Aorta (tissue), 5 donors: ENCODE data around the gene ADAMTSL3. TPM values are rescaled to one million over a fixed set of nuclear protein-coding genes. Genes with fewer than 3 reads are reported as not detected.
A peak's percentile ranks its signal among the peaks of the same experiment; 100 is the strongest.
"Not testable (repeated sequence)": the region's sequence is repeated elsewhere in the genome, so short reads cannot be mapped to it uniquely, and the experiment has no call there.

Experiments
- ATAC-seq: fragments of 200-7000 bp; cut with Tn5 transposase; one replicate; pipeline ENCODE4 v1.9.1; 2022; ENCODE audit warnings: moderate library complexity; ENCODE audit not compliant: low FRiP score
- DNase-seq, 2 donors: peaks; one replicate each; pipeline ENCODE4 v3.0.0-alpha.2; 2020
- H3K27ac ChIP-seq, 2 donors: one replicate each; pipeline ENCODE4 v1.5.1; 2013; ENCODE audit warnings: low read length in 2 of 2, mild to moderate bottlenecking in 2 of 2, moderate library complexity in 2 of 2, control low read depth in 1 of 2, inconsistent platforms in 1 of 2, low read depth in 1 of 2
- H3K27me3 ChIP-seq, 2 donors: one replicate each; pipeline ENCODE4 v1.6.1; 2013; ENCODE audit warnings: control low read depth in 1 of 2, low read length in 1 of 2, mild to moderate bottlenecking in 1 of 2, moderate library complexity in 1 of 2; ENCODE audit not compliant: insufficient read depth in 2 of 2, control insufficient read depth in 1 of 2
- H3K36me3 ChIP-seq, 2 donors: one replicate each; pipeline ENCODE4 v1.6.1; 2013; ENCODE audit warnings: control low read depth in 1 of 2, low read length in 1 of 2, mild to moderate bottlenecking in 1 of 2; ENCODE audit not compliant: insufficient read depth in 2 of 2, control insufficient read depth in 1 of 2
- H3K4me1 ChIP-seq, 2 donors: one replicate each; pipeline ENCODE4 v1.6.1; 2013; ENCODE audit warnings: low read length in 2 of 2, control low read depth in 1 of 2, mild to moderate bottlenecking in 1 of 2, moderate library complexity in 1 of 2; ENCODE audit not compliant: insufficient read depth in 2 of 2, control insufficient read depth in 1 of 2
- H3K4me3 ChIP-seq, 2 donors: one replicate each; pipeline ENCODE4 v1.5.1; 2013; ENCODE audit warnings: low read length in 2 of 2, control low read depth in 1 of 2, mild to moderate bottlenecking in 1 of 2
- H3K9me3 ChIP-seq: one replicate; pipeline ENCODE4 v1.6.1; 2013; ENCODE audit warnings: mild to moderate bottlenecking, low read length; ENCODE audit not compliant: control insufficient read depth
- WGBS, 2 donors: extraction: QIAGEN DNeasy Blood & Tissue Kit; methylation state at CpG; one replicate each; pipeline ENCODE4 v1.1.7; 2013; 5-methylcytosine and 5-hydroxymethylcytosine counted together
- intact Hi-C, 2 donors: fragments of 100-400 bp; cut with DNase I; formaldehyde crosslinking; loops; one replicate each; pipeline versions ENCODE4 v1.14.2 to v1.15.0; 2022
- polyA plus RNA-seq, 2 donors: library from polyadenylated mRNA; stranded (reverse); fragments of 200-250 nt; gene quantifications; one replicate each; pipeline ENCODE4 v1.2.3, GENCODE V29; 2013
- total RNA-seq, 2 donors: library from RNA; stranded (reverse); fragmentation: NEBNext Ultra II Directional; extraction: Animal tissue kit (Norgen Biotek cat#: 25700); gene quantifications; one replicate each; pipeline ENCODE4 v1.2.1, GENCODE V29; 2021
- donor health status: healthy with polysubstance abuse.
- donor health status: Bipolar disorder and iron deficiency.
- donor health status: DM: no; HTN: no; CAD: no.
- donor health status: DM: no; HTN: no; CAD: no.
- donor health status: DM: yes; HTN: yes; CAD: no.

Gene ADAMTSL3
- total and polyA plus RNA-seq, 4 donors, result 4.6 to 74.5 (median 36.6) TPM

DNA sequence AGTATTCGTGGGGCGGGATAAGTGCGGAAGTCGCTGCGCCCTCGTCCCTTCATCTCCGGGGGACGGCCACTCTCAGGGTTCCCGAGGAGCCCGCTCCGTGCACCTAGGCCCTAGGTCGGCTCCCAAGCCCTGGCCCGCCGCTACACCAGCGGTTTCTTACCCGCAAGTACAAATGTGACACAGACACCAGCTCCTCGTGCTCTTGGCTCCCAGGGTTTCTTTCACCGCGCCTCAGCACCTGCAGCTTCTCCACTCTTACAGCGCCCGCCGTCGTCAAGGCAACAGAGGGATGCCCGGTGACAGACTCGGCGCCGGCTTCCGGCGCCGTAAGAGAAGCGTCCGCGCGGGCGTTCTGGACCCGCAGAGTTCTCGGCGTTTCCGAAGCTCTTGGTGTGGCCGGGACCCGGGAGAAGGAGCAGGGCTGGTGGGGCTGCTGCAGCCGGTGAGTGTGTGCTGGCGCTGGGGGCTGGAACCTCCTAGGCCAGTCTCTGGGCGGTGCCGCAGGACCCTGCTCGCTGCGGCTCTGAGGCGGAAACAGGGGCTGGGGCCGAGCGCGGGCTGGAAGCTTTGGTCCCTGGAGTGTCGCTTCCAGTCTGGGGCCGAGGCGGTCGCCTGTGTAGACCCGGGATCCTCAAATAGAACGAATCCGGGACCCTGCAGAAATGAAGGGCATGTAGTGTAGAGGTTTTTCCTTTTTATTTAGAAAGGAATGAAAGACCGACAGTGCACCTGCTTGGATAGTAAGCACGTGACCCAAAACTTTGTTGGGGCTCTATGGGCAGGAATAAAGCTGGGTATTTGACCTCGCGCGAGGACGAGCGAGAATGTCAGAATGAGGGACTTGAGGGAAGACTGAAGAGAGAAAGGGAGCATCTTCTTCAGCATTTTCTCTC, 426.2 kb downstream of the ADAMTSL3 start:
- no peaks in the 10 kb centered on the region for H3K27me3 ChIP-seq
- peaks cover 2 to 3% of the 10 kb centered on the region in 2 donors for H3K4me1 ChIP-seq
- H3K36me3 ChIP-seq, result no peaks in the 10 kb centered on the region
- WGBS, 2 donors, result 1% methylated on average over 64 to 65 of the region's 65 CpGs
- DNase-seq, result peak; percentile 52 to 81
- peak; percentile 66 for ATAC-seq
- H3K27ac ChIP-seq, result no peak overlapping the region
- no peaks in the 10 kb centered on the region for H3K9me3 ChIP-seq
- H3K4me3 ChIP-seq, result peak overlapping the region; percentile 41 to 52
- intact Hi-C loops, result no loop called here

DNA sequence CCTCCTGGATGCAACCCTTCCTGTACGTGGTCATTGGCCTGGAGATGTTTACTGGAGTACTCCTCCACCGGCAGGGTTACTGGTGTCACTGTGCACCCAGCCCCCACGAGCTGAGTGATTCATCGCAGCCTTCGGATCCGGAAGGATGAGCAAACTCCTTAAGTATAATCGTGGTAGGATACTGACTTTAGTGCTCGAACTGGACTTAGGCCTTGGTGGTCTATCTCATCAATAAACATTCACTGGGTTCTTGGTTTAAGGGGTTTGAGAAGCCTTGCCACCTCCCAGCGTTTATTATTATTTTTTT, 426.8 kb downstream of the ADAMTSL3 start:
- DNase-seq, intact Hi-C loops, H3K4me3 ChIP-seq, H3K27ac ChIP-seq, H3K9me3 ChIP-seq, H3K27me3 ChIP-seq, ATAC-seq, H3K36me3 ChIP-seq, H3K4me1 ChIP-seq: not testable (repeated sequence)
- WGBS, 2 donors, result 12 to 16% methylated on average over 8 to 9 of the region's 9 CpGs

DNA sequence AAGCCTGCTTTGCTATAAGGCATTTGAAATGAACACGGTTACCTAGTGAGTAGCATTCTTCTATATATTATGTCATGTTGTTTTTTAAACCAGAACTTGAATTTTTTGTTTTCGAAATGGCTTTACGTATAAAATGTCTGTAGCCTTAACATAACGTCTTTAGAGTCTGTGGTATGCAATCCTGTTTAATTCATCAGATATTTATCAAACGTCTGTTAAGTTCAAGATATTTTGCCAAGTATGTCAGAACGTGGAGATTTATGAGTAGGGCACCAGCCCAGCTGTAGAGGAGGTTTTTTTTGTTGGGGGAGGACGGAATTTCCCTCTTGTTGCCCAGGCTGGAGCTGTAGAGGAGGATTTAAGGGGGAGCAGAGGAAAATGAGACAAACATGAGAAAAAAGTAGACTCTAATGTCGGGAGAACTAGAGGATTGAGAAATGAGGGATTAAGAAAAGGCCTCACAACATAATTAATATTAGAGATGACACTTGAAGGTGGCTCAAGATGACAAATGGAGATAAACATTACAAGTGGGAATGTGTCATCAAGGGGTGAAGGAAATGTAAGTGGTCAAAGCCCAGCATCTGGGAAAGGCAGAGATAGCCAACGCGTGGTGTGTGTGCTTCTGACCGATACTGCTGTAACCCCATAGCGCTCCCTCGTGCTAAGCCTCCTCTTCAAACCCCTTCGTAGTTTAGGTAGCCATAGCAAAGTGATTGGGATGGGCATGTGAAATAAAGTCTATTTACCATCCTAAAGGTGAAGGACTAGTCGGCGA, 427.7 kb downstream of the ADAMTSL3 start:
- Histone ChIP-seq H3K27me3 (no peaks in the 10 kb centered on the region), H3K4me3 (no peak overlapping the region), H3K36me3 (no peaks in the 10 kb centered on the region), H3K27ac (no peak overlapping the region), H3K9me3 (no peaks in the 10 kb centered on the region), H3K4me1 (peaks cover 2 to 3% of the 10 kb centered on the region in 2 donors)
- DNase-seq, result no peak
- intact Hi-C loops, result no loop called here
- ATAC-seq, result no peak
- 28 to 33% methylated on average over 16 of the region's 16 CpGs for WGBS, 2 donors

DNA sequence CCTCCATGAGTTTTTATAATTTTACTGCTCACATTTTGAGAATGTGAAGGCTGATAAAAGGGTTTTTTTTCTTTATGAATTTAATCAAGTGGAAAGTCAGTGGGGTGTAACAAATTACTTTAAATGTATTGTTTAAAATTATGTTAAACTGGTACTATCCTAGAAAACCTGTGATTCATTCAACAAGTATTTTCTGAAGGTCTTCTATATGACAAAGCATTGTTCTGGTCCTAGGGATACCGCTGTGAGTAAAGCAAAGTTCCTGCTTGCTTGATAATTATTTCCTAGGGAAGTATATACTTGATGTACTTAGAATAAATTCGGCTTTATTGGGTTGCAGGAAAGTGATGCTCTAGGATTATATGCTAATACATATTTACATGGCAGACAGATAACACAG, 428.8 kb downstream of the ADAMTSL3 start:
- Histone ChIP-seq H3K36me3 (no peaks in the 10 kb centered on the region), H3K9me3 (no peaks in the 10 kb centered on the region), H3K27ac (no peak overlapping the region), H3K27me3 (no peaks in the 10 kb centered on the region), H3K4me1 (peaks cover 2 to 3% of the 10 kb centered on the region in 2 donors), H3K4me3 (no peak overlapping the region)
- 95 to 96% methylated on average over 2 of the region's 2 CpGs for WGBS, 2 donors
- DNase-seq (no peak), ATAC-seq (no peak)
- intact Hi-C loops, result no loop called here

DNA sequence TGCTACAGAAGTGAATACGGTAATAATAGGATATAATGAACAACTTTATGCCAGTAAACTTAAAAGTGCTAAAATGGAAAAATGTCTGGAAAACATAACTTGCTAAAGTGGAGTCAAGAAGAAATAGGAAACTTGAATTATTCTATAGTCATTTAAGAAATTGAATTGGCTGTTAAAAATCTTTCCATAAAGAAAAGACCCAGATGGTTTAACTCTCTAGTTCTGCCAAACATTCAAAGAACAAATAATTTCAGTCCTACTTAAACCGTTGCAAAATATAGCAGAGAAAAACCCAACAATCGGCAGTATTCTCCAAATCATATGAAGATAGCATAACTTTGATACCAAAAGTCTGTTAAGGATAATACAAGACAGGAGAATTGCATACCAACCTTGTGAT, 432.1 kb downstream of the ADAMTSL3 start:
- H3K27me3 ChIP-seq, DNase-seq, H3K9me3 ChIP-seq, intact Hi-C loops, H3K4me3 ChIP-seq, H3K27ac ChIP-seq, H3K36me3 ChIP-seq, ATAC-seq, H3K4me1 ChIP-seq: not testable (repeated sequence)
- 69 to 78% methylated on average over 3 of the region's 3 CpGs for WGBS, 2 donors

Other genes starting within 250 kb of the ADAMTSL3 start
- gene SH3GL3, start 206.8 kb upstream of the ADAMTSL3 start, total RNA-seq, result under 1 TPM; 0.48 to 0.62 TPM
- not detected for gene SH3GL3, start 206.8 kb upstream of the ADAMTSL3 start, polyA plus RNA-seq